Coronary artery (tissue), 2 donors: Measurements from ENCODE around the gene JMJD4.

ENCODE experiments used
- DNase-seq: peaks from one replicate; pipeline ENCODE4 v3.0.0-alpha.2; 2017; ENCODE audit warnings: low spot score
- H3K27ac ChIP-seq, 2 donors: fragments of 200-600 bp; sonication (generic); one replicate each; pipeline ENCODE4 v1.5.1; 2016 to 2019
- H3K4me3 ChIP-seq: fragments of 200-600 bp; sonication (generic); 2 replicates; pipeline ENCODE4 v1.5.1; 2016; ENCODE audit warnings: mild to moderate bottlenecking, moderate library complexity
- CTCF ChIP-seq: fragments of 200-600 bp; sonication (generic); IDR thresholded peaks from one replicate; pipeline ENCODE4 v1.5.1; 2019; ENCODE audit warnings: antibody characterized with exemption

Gene JMJD4

GRCh38 chr1:227769047-227769935, 34.2 kb upstream of the JMJD4 start:
- no peak for TF ChIP-seq CTCF
- Histone ChIP-seq H3K27ac (no peak overlapping the region), H3K4me3 (no peak overlapping the region)
- no peak for DNase-seq

- Histone ChIP-seq H3K27ac (no peak overlapping the region), H3K4me3 (no peak overlapping the region)
- DNase-seq: no peak
- TF ChIP-seq CTCF: no peak
Measured at GRCh38 chr1:227768640-227769039, 33.5 kb upstream of the JMJD4 start.

- Histone ChIP-seq H3K27ac (no peak overlapping the region), H3K4me3 (no peak overlapping the region)
- no peak for TF ChIP-seq CTCF
- DNase-seq: no peak
Measured at GRCh38 chr1:227768125-227768439, 33.0 kb upstream of the JMJD4 start.

GRCh38 chr1:227767401-227768124, 32.5 kb upstream of the JMJD4 start:
- H3K27ac ChIP-seq: no peak overlapping the region
- no peak overlapping the region for H3K4me3 ChIP-seq
- no peak for DNase-seq
- no peak for TF ChIP-seq CTCF

- no peak overlapping the region for H3K4me3 ChIP-seq
- H3K27ac ChIP-seq: no peak overlapping the region
- no peak for DNase-seq
- no peak for TF ChIP-seq CTCF
Measured at GRCh38 chr1:227766653-227767277, 31.7 kb upstream of the JMJD4 start.

GRCh38 chr1:227766015-227766634, 31.0 kb upstream of the JMJD4 start:
- TF ChIP-seq CTCF: no peak
- no peak for DNase-seq
- Histone ChIP-seq H3K4me3 (no peak overlapping the region), H3K27ac (no peak overlapping the region)
